Activated naive CD4-positive, alpha-beta T cell treated with anti-CD3 and anti-CD28 coated beads for 36 hours (primary cell): ENCODE data around the gene CERT1. TPM values are rescaled to one million over a fixed set of nuclear protein-coding genes. Genes with fewer than 3 reads are reported as not detected.

Experiments used
- CTCF ChIA-PET: fragments of 350-600 bp; sonication (Branson Sonifier 250); formaldehyde crosslinking; loops from one replicate; lab custom pipeline; 2021; ENCODE audit warnings: antibody characterized with exemption; lab: Charles Lee
- DNase-seq: peaks from one replicate; pipeline ENCODE4 v3.0.0-alpha.2; 2020
- H3K27ac Mint-ChIP-seq: one replicate; pipeline ENCODE4 v1.8.0; 2021; ENCODE audit warnings: mild to moderate bottlenecking, mixed read lengths
- H3K27me3 Mint-ChIP-seq: one replicate; pipeline ENCODE4 v1.8.0; 2021; ENCODE audit warnings: low read depth, mixed read lengths
- H3K36me3 Mint-ChIP-seq: one replicate; pipeline ENCODE4 v1.8.0; 2021; ENCODE audit warnings: low read depth, mixed read lengths
- H3K4me1 Mint-ChIP-seq: one replicate; pipeline ENCODE4 v1.8.0; 2021; ENCODE audit warnings: low read depth, mixed read lengths
- H3K4me3 Mint-ChIP-seq: one replicate; pipeline ENCODE4 v1.8.0; 2021; ENCODE audit warnings: mild to moderate bottlenecking, moderate library complexity, mixed read lengths
- H3K9me3 Mint-ChIP-seq: one replicate; pipeline ENCODE4 v1.8.0; 2021; ENCODE audit warnings: mixed read lengths
- intact Hi-C: fragments of 100-400 bp; cut with micrococcal nuclease; formaldehyde crosslinking; loops from one replicate; pipeline ENCODE4 v1.15.1; 2023
- total RNA-seq, 2 experiments: library from RNA; stranded (reverse); gene quantifications; one replicate each; pipeline ENCODE4 v1.2.3, GENCODE V29; 2021

The CERT1 gene
- total RNA-seq, 2 experiments from 2014 or later = 17.1 to 18.5 TPM

DNA sequence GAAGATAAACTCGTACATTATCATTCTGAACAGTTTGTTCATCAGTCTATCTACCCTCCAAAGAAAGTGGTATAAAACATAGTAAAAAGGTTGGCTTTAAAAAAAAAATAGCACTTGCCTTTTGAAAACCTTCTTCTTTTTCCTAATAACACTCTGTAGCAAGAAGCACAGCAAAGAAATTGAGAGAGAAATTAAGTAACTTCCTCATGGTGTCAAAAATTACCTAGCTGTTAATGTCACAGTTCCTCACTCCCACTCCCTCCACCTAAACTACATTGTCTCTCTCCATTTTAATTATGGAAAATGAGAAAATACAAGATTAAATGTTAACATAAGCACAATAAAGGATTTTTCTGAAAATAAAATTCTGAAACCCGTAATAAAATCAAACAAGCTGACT lies 72.2 kb downstream of the CERT1 start:
- H3K36me3 Mint-ChIP-seq = peaks cover 16% of the 10 kb centered on the region
- intact Hi-C loops = no loop called here
- H3K4me3 Mint-ChIP-seq = no peak overlapping the region
- H3K4me1 Mint-ChIP-seq = peaks cover 4% of the 10 kb centered on the region
- no peak overlapping the region for H3K27ac Mint-ChIP-seq
- H3K27me3 Mint-ChIP-seq = no peaks in the 10 kb centered on the region
- peaks cover 9% of the 10 kb centered on the region for H3K9me3 Mint-ChIP-seq
- no peak for DNase-seq
- CTCF ChIA-PET = interaction anchor here (0.7 kb wide), 1 partner anchor 557 kb away, joined by 4 read pairs; no protein-coding TSS in a partner anchor

DNA sequence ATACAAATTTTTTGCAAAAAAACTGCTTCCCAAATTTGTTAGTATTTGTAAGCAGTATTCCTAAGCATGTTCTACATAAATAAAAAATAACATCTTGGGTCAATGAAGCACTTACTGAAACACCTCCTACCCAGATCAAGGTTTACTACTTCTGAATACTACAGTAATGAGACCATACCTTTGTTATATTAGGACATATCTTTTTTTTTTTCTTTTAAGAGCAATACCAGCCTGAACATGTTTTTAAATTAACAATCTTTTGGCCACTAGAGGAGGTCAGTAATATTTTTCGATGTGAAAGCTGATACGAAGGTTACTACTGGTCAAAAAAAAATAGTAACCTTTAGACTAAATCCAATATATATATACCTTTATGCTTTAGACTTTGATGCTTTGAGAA lies 72.7 kb downstream of the CERT1 start:
- intact Hi-C loops = no loop called here
- peaks cover 18% of the 10 kb centered on the region for H3K36me3 Mint-ChIP-seq
- no peak for DNase-seq
- CTCF ChIA-PET = interaction anchor here (0.7 kb wide), 1 partner anchor 556 kb away, joined by 4 read pairs; no protein-coding TSS in a partner anchor
- no peaks in the 10 kb centered on the region for H3K27me3 Mint-ChIP-seq
- H3K9me3 Mint-ChIP-seq = peaks cover 9% of the 10 kb centered on the region
- H3K4me1 Mint-ChIP-seq = peaks cover 4% of the 10 kb centered on the region
- no peak overlapping the region for H3K4me3 Mint-ChIP-seq
- H3K27ac Mint-ChIP-seq = no peak overlapping the region

DNA sequence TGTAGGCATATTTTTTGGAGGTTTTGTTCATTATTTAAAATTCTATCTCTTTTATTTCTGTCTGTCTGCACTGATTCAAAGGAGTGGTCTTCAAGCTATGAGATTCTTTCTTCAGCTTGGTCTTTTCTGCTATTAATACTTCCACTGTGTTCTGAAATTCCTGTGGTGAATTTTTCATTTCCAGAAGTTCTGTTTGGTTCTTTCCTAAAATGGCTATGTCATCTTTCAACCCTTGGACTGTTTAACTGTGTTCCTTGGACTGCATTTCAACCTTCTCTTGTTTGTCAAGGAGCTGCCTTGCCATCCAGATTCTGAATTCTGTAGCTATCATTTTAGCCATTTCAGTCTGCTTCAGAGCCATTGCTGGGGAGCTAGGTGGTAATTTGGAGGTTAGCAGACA lies 76.3 kb downstream of the CERT1 start:
- CTCF ChIA-PET = no interaction called here
- Mint-ChIP-seq H3K4me3 (no peak overlapping the region), H3K9me3 (no peaks in the 10 kb centered on the region), H3K36me3 (peaks cover 6% of the 10 kb centered on the region), H3K27ac (no peak overlapping the region), H3K27me3 (no peaks in the 10 kb centered on the region), H3K4me1 (peaks cover 6% of the 10 kb centered on the region)
- intact Hi-C loops = no loop called here
- no peak for DNase-seq

DNA sequence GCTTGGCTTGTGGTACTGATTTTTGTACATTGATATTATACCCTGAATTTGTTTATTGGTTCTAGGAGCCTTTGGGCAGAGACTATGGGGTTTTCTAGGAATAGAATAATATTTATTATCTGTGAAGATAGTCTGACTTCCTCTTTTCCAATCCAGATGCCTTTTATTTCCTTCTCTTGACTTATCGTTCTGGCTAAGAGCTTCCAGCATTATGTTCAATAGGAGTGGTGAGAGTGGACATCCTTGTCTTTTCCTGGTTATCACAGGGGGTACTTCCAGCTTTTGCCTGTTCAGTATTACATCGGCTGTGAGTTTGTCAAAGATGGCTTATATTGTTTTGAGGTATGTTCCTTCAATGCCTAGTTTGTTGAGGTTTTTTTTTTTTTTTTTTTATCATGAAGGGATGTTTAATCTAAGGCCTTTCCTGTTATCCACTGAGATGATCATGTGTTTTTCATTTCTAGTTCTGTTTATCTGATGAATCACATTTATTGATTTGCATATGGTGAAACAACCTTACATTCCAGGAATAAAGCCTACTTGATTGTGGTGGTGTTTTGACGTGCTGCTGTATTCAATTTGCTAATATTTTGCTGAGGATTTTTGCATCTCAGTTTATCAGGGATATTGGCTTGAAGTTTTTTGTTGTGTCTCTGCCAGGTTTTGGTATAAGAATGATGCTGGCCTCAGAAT lies 77.5 kb downstream of the CERT1 start:
- no peak overlapping the region for H3K4me3 Mint-ChIP-seq
- H3K27me3 Mint-ChIP-seq = no peaks in the 10 kb centered on the region
- H3K36me3 Mint-ChIP-seq = peaks cover 6% of the 10 kb centered on the region
- H3K9me3 Mint-ChIP-seq = no peaks in the 10 kb centered on the region
- CTCF ChIA-PET = no interaction called here
- intact Hi-C loops = no loop called here
- no peak for DNase-seq
- peaks cover 6% of the 10 kb centered on the region for H3K4me1 Mint-ChIP-seq
- H3K27ac Mint-ChIP-seq = no peak overlapping the region

DNA sequence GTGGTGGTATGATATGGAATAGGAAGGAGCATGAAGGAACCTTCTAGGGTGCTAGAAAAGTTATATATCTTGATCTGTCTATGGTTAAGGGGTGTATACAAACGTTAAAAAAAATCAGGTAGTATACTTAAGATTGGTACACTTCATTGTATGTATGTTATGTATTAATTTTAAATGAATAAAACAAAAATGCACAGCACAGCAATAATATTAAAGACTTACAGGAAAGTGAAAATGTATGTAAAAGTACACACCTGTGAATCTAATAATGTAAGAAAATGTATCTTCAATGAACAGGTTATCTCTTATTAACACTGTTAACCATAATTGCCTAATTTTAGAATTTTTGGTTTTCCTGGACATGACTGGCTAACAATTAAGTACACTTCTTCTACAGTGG lies 97.2 kb downstream of the CERT1 start:
- no peaks in the 10 kb centered on the region for H3K9me3 Mint-ChIP-seq
- H3K27ac Mint-ChIP-seq = no peak overlapping the region
- no peaks in the 10 kb centered on the region for H3K4me1 Mint-ChIP-seq
- peaks cover 17% of the 10 kb centered on the region for H3K36me3 Mint-ChIP-seq
- no peak for DNase-seq
- H3K4me3 Mint-ChIP-seq = no peak overlapping the region
- no peaks in the 10 kb centered on the region for H3K27me3 Mint-ChIP-seq
- CTCF ChIA-PET = no interaction called here
- intact Hi-C loops = no loop called here

DNA sequence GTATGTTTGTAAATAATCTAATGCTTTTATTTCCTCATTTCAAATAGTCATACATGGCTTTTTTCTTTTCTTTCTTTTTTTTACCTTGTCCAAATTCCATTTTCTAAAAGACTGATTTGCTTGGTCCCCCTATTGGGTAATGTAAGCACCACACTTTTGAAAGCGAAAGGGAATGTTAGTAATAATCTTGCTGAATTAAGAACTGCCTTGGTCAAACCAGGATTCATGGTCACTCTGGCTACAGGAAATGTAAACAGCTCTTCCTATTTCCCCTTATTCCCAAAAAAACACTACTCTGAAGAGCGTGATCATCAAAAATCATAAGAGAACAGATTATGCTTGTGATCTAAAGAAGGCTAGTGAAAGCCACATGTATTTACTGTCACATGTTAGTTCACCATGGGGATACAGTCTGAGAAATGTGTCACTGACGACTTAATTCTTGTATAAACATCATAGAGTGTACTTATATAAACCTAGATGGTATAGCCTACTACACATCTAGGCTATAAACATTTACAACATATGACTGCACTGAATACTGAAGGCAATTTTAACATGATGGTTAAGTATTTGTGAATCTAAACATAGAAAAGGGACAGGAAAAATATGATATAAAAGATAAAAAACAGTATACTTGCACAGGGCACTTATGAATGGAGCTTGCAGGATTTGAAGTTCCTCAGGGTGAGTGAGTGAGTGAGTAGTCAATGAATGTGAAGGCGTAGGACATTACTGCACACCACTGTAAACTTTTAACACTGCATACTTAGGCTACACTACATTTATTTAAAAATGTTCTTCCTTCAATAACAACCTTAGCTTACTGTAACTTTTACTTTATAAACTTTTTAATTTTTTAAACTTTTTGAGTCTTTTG lies 99.1 kb downstream of the CERT1 start:
- no peaks in the 10 kb centered on the region for H3K9me3 Mint-ChIP-seq
- no peaks in the 10 kb centered on the region for H3K27me3 Mint-ChIP-seq
- no peak overlapping the region for H3K27ac Mint-ChIP-seq
- intact Hi-C loops = no loop called here
- CTCF ChIA-PET = interaction anchor here (0.6 kb wide), 1 partner anchor 195 kb away, joined by 3 read pairs; no protein-coding TSS in a partner anchor
- H3K36me3 Mint-ChIP-seq = peaks cover 14% of the 10 kb centered on the region
- H3K4me1 Mint-ChIP-seq = no peaks in the 10 kb centered on the region
- DNase-seq = no peak
- no peak overlapping the region for H3K4me3 Mint-ChIP-seq

DNA sequence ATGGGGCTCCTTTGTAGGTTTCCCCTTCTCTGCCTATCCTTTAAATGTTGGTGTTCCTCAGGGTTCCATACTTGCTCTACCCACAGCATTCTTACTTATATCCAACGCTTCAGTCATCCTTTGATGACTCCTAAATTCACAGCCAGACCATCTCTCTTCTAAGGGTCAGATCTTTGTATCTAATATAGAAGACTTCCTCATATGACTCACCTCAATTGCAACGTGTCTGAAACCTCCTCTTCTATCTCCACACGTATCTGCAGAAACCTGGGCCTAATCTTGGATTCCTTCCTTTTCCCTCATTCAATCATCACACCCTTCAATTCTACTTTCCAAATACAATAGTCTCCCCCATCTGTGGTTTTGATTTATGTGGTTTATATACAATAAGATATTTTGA lies 106.1 kb downstream of the CERT1 start:
- Mint-ChIP-seq H3K4me1 (peaks cover 3% of the 10 kb centered on the region), H3K9me3 (no peaks in the 10 kb centered on the region), H3K4me3 (no peak overlapping the region), H3K36me3 (peaks cover 1% of the 10 kb centered on the region), H3K27me3 (no peaks in the 10 kb centered on the region), H3K27ac (no peak overlapping the region)
- CTCF ChIA-PET = interaction anchor here (0.6 kb wide), 1 partner anchor 47 kb away, joined by 3 read pairs; no protein-coding TSS in a partner anchor
- intact Hi-C loops = no loop called here
- DNase-seq = no peak

DNA sequence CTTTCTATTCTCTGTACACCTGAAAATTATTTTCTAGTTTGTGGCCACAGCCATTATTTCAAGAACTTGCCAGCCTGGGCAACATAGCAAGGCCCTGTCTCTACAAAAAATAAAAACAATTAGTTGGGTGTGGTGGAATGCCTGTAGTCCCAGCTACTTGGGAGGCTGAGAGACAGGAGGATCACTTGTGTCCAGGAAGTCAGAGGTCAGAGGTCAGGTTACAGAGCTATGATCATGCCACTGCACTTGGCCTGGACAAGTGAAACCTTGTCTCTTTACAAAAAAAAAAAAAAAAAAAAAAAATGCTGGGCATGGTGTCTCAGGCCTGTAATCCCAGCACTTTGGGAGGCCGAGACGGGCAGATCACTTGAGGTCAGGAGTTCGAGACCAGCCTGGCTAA lies 116.2 kb downstream of the CERT1 start:
- Mint-ChIP-seq H3K9me3 (no peaks in the 10 kb centered on the region), H3K36me3 (peaks cover 4% of the 10 kb centered on the region), H3K4me1 (no peaks in the 10 kb centered on the region), H3K4me3 (no peak overlapping the region), H3K27me3 (no peaks in the 10 kb centered on the region), H3K27ac (no peak overlapping the region)
- no peak for DNase-seq
- intact Hi-C loops = no loop called here
- CTCF ChIA-PET = no interaction called here

DNA sequence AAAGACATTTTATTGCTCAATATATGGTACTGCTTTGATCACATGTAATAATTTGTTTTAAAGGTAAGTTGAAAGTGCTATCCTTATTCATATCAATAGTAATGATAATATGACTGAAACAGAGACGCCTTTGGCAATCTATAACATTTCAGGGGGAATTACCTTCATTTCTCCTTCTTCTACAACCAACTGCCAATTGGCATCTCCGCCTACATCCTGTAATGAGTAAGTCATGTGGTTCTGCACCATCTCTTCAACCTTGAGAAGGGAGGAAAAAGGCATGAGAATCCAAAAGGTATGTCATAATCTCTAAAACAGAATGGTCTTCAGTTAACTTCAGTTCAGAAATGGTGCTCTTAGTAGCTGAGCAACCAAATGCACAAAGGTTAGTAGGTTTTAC lies 122.0 kb downstream of the CERT1 start:
- DNase-seq = peak; percentile 48
- peak overlapping the region; percentile 6 for H3K27ac Mint-ChIP-seq
- CTCF ChIA-PET = no interaction called here

DNA sequence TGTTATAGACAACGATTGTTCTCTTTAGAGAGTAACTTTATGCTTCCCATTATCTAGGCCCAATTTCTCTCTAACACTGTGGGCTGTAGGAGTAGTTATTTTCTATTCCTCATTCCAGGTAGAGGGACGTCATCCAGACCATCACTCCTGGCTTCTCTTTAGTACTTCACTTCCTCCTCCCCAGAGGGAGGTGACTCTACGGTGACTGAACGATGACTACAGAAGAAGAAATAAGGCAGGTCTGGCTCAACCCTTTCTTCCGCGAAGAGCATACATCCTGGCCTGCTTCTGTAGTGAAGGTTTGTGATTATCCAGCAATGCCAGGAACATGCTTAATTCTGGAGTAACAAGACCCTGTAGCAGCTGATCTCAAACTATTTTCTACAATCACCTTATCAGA lies 123.6 kb downstream of the CERT1 start:
- H3K27me3 Mint-ChIP-seq = no peaks in the 10 kb centered on the region
- H3K4me1 Mint-ChIP-seq = peaks cover 11% of the 10 kb centered on the region
- no peak for DNase-seq
- no peak overlapping the region for H3K4me3 Mint-ChIP-seq
- H3K27ac Mint-ChIP-seq = no peak overlapping the region
- CTCF ChIA-PET = interaction anchor here (0.6 kb wide), 1 partner anchor 405 kb away, joined by 3 read pairs; no protein-coding TSS in a partner anchor
- H3K9me3 Mint-ChIP-seq = no peaks in the 10 kb centered on the region
- intact Hi-C loops = loop anchor here (5.0 kb wide), 1 partner anchor 279 kb away; no protein-coding TSS in a partner anchor
- H3K36me3 Mint-ChIP-seq = peaks cover 18% of the 10 kb centered on the region

More for the DNA sequence above, 122.0 kb downstream of the CERT1 start:
- intact Hi-C loops = loop anchor here (1.0 to 5.0 kb wide), 6 partner anchors 64 to 328 kb away; partner anchors contain the start of genes CERT1, POC5 and POLK
- Mint-ChIP-seq H3K4me1 (peaks cover 11% of the 10 kb centered on the region), H3K4me3 (no peak overlapping the region), H3K27me3 (no peaks in the 10 kb centered on the region), H3K36me3 (peaks cover 17% of the 10 kb centered on the region), H3K9me3 (no peaks in the 10 kb centered on the region)

DNA sequence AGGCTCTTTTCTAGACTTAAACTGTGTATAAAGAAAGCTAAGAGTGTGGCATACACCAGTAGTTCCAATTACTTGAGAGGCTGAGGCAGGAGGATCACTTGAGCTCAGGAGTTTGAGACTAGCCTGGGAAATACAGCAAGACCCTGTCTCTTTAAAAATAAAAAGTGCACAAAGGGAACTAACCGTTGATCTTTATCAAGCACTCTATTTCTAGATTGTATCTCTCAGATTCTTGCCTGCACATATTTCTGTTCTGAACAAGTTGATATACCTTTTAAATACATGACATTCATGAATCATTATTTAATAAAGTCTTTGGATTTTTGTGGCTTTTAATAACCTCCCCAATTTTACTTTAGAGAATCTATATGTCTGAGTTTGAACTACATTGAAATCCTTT lies 127.2 kb downstream of the CERT1 start:
- Mint-ChIP-seq H3K4me1 (peaks cover 3% of the 10 kb centered on the region), H3K4me3 (no peak overlapping the region), H3K27me3 (no peaks in the 10 kb centered on the region), H3K9me3 (no peaks in the 10 kb centered on the region), H3K27ac (no peak overlapping the region), H3K36me3 (peaks cover 15% of the 10 kb centered on the region)
- CTCF ChIA-PET = no interaction called here
- DNase-seq = no peak
- intact Hi-C loops = no loop called here

DNA sequence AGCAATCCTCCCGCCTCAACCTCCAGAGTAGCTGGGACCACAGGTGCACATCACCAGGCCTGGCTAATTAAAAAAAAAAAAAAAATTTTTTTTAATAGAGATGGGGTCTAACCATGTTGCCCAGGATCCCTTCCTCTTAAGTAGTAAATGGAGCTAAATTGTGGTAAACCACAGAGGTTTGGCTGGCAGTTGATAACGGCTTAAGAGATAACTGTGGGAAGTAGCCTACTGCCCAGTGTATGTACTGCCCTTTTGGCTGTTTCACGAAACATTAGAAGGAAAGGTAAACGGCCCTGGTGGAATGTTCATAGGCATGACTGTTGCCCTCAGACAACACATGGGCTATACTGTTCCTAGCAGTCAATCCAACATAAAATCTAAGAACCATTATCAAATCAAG lies 130.0 kb downstream of the CERT1 start:
- Mint-ChIP-seq H3K27me3 (no peaks in the 10 kb centered on the region), H3K36me3 (peaks cover 11% of the 10 kb centered on the region), H3K27ac (no peak overlapping the region), H3K4me3 (no peak overlapping the region), H3K4me1 (no peaks in the 10 kb centered on the region), H3K9me3 (no peaks in the 10 kb centered on the region)
- intact Hi-C loops = no loop called here
- DNase-seq = no peak
- CTCF ChIA-PET = no interaction called here
